SIG-M5 treated with dmso at 0.1 percent for 504 hours (cell line): Measurements from ENCODE around the gene ZG16B.
A peak's percentile ranks its signal among the peaks of the same experiment; 100 is the strongest.

Source experiments
- DNase-seq: peaks from one replicate; lab custom pipeline; 2025; ENCODE audit not compliant: unreplicated experiment; lab: John Stamatoyannopoulos, UW

Gene ZG16B

DNA sequence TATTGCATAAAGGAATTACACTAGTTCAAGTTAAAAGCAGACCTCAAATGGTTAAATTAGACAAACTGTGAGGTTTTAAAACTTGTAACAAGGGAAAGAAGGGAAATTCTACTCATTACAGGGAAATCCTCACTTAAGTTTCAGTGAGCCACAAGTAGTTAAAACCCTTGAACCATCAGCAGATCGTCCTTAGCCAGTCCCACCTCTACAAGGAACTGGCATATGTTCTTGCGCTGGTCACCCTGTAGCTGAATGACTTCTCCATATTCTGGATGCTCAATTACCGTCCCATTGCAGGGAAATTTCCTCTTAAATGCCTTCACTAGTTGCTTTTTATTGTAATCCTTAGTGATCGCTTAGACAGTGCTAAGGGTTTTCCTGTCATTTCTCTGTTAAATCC is 7.6 kb upstream of the ZG16B start:
- DNase-seq, result no peak

DNA sequence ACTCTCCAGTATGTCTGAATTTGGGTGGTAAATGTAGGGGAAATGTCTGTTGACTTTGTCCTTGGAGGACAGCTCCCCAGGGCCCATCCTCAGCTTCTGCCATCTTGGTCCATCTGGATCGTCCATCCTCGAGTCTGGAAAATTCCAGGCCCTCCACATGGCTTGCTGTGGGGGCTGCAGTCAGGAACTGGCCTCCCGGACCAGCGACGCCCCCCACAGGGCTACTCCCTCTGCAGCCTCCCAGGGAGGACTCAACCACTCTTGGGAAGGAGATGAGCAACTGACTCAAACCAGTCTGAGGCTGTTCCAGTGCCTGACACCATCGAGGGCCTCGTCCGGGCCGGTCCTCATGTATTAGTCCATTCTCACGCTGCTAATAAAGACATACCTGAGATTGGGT is 5.5 kb upstream of the ZG16B start:
- no peak for DNase-seq

DNA sequence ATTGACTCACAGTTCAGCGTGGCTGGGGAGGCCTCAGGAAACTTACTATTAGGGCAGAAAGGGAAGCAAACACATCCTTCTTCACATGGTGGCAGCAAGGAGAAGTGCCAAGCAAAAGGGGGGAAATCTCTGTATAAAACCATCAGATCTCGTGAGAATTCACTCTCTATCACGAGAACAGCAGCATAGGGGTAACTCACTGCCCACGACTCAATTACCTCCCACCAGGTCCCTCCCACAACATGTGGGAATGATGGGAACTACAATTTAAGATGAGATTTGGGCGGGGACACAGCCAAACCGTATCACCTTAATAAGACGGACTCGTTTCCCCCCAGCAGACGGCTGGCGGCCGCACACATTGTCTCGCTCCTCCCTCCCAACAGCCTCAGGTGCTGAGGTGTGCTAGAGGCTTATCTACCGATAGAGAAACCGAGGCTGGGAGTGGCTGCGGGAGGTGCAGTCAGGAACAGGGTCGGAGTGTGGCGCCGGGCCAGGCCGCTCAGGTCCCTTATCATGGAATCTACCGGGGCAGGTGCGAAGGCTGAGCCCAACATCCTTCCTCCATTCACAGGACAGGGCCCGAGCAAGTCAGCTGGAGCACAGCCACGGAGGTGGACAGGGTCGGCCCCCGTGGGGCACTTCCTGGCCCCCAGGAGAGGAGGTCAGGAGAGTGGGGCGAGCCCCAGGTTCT is 4.9 kb upstream of the ZG16B start:
- no peak for DNase-seq

DNA sequence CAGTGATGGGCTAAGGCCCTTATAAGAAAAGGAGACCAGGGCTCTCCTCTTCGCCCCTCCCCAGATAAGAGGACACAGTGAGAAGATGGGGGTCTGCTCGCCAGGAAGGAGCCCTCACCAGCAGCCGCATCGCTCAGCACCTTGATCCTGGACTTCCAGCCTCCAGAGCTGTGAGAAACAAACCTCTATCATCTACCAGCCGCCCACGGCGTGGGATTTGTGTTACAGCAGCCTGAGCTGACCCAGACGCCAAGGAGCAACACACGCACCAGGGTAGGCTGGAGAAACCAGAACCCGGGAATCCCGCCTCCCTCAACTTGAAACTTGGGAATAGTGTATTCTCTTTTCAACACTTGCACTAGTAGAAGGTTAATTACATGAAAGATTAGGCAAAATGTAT is 4.2 kb upstream of the ZG16B start:
- DNase-seq, result no peak

DNA sequence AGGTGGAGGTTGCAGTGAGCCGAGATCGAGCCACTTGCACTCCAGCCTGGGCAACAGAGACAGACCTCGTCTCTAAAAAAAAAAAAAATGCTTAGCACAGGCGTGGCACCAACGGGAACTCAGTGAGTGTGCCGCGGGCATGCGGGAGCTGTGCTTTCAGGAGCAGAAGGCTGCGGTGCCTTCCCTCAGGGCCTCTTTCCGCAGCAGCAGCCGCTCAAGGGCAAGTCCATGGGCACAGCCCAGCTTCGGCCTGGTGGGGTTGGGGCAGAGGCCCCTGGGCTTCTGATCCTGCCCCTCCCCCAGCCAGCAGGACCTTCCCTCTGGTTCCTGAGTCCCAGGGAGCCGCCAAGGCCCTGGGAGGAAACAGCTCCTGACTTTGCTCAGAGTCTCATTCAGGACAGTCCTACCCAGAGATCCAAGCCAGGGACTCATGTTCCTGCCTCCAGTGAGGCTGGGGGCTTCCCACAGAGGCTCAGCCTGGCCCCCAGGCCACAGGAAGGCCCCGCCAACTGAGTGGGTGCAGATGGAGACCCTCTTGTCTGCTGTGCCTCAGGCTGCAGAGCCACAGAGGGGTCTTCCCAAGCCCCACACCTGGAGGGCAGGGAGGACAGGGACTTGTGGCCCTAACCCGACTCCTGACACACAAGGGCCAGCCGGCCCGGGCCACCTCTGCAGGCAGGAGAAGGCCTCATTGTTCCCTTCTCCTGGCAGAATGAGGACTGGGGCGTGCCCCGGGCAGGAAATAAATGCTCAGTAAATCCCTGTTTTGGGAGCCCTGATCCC is 3.3 kb upstream of the ZG16B start:
- no peak for DNase-seq

DNA sequence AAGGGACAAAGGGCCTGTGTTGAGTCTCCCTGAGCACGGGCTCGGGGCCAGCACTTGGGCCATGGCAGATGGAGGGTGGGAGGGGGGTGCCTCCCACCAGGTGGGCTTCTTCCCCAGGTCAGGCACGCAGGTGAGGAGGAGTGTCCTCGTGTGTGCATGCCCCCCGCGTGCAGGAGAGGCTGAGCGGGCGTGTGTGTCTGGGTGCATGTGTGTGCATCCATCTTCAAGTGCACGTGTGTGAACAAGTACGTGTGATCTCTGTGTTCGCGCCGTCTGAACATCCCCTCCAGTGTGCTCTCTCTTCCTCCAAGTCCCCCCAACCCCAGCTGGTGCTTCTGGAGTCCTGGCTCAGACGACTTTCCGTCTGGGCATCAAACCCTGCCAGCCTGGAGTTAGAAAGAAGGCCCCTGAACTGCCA is 2.7 kb upstream of the ZG16B start:
- DNase-seq, result no peak

DNA sequence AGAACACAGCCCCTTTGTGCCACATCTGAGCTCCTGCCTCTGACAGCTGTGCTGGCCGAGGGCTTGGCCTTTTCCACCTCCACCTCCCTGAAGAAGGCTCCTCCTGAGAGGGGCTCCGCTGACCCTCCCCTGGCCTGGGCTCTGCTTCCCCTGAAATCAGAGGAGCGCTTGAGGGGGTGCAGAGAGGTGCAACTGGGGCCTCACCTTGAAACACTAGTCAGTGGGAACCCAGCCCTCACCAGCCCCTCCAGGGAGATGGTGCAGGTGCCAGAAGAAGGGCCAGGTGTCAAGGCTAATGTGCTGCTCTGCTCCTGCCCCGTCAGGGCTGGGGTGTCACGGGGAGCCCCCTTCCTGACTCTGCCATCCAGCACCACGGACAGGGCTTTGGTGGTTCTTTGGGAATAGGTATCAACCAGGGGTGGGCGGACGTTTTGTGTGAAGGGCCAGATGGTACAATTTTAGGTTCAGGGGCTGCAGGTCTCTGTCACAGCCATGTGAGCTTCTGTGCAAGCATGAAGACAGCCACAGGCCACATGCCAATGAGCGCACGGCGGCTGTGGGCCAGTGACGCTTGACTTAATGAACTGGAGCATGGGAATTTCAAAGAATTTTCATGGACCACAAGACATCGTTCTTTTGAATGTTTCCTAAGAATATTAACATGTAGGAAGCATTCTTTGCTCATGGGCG is 2.1 kb upstream of the ZG16B start:
- no peak for DNase-seq

DNA sequence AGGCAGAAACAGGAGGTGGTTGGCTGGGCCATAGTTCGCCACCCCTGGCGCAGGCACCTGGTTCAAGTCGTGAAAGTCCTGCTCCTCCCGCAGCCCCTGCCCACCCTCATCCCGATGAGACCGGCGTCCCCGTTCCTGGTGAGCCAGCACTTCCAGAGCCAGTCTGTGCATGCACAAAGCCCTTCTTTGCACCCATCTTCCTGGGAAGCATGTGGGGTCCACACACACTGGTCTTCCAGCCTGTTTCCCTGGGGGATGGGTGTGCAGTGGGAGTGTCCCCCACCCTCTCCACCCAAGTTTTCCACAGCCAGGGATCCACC is 1.6 kb upstream of the ZG16B start:
- DNase-seq, result no peak

DNA sequence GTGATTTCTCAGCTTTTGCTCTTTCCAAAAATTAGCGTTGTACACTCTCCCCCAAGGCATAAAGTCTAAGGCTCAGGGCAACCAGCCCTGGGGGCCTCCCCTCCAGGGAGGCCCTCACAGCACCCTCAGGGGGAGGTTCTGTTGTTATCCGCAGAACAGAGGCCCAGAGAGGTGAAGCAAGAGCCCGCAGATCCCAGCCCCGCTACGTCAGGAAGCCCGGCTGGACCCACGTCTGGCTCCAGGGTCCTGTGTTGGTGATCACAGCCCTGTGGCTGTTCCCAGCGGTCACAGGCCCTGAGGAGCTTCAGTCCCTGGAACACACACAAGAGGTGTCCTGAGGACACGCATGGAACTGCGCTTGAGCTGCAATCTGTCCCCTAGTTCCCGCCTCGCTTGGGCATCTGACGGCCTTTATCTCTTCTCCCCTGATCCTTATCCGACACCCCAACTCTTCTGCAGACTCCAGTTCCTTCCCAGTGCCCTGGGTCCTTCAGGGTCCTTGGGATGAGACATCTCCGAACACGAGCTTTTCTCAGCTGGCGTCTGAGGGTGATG is 1.1 kb upstream of the ZG16B start:
- no peak for DNase-seq

DNA sequence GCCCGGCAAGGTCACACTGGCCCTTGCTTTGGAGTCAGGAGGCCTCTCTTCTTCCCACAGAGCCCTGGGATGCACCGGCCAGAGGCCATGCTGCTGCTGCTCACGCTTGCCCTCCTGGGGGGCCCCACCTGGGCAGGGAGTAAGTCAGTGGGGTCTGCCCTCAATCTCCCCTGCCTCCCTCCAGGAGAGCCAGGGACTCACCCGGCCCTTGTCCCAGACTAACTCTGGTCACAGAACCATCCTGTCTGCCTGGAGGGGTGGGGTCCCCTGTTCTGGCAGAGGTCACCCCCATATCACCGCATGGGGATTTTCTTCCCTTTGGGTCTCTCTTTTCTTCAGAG is 222 bp downstream of the ZG16B start:
- no peak for DNase-seq

DNA sequence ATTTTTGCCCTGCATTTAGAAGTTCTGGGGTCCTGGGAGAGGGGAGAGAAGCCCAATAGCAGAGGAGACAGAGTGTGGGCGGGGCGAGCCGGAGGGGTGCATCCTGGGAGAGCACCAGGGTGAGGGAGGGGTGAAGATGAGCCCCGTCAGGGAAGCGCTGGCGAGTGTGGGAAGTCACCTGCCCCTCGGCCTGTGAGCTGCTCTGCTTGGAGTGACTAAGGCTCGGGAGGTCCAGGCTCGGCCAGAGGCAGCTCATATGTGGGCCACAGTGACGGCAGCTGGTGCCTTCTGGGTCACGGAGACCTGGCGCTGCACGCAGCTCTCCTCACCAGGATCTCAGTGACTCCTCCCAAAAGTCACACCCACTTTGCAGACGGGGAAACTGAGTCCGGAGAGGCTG is 1.1 kb downstream of the ZG16B start:
- no peak for DNase-seq

DNA sequence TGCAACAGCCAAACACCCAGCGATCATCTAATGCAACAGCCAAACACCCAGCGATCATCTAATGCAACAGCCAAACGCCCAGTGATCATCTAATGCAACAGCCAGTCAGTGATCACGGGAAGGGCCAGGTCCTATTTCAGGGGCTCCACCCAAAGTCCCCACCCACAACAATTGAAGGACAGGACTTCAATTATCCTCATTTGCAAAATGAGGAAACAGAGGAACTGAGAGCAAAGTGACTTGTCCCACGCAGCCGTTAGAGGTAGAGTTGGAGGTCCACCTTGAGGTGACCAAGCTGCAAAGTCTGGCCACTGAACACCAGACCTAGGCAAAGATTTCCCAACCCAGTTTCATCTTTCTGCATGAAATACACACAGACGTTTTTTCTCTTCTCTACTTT is 3.7 kb downstream of the ZG16B start:
- no peak for DNase-seq

DNA sequence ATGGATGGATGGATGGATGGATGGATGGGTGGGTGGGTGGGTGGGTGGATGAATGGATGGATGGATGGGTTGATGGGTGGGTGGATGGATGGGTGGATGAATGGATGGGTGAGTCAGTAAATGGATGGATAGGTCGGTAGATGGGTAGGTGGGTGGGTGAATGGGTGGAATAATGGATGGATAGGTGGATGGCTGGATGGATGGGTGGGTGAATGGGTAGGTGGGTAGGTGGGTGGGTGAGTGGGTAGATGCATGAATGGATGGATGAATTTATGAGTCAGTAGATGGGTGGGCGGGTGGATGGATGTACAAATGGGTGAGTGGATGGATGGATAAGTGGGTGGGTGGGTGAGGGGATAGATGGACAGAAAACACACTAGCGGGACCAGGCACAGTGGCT is 4.9 kb downstream of the ZG16B start:
- no peak for DNase-seq

DNA sequence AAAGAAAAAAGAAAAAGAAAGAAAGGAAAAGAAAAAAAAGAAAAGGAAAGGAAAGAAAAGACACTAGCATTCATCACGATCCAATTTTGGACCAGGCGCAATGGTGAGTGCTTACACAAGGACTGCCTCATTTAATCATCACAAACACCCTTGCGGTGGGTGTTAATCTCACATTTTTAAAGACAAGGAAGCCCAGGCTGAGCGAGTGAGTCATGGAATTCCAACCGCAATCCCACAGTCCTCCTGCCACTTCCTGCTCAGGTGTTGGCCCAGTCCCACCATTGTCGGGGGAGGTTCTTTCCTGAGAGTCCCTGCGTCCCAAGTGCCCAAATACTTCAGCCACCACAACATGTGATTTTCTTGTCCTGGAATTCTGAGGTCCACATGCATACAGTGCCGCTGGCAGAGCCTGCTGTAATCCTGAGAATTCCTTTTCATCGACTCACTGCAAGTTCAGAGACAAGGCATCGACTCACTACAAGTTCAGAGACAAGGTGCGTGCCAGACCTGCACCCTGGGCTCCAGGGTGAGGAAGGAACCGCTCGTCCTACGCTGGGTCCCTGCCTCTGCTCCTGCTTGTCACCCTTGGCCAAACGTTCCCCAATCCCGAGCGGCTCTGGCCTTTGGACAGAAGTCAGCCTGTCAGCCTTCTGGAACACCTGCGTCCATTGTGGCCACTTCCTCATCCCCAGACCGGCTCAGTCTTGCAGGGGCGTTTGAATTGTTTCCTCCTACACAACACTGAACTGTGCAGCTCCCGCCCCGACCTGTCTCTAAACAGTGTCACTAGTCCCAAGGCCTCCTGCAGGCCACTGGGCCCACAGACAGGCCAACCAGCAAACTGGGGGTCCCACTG is 5.8 kb downstream of the ZG16B start:
- no peak for DNase-seq

DNA sequence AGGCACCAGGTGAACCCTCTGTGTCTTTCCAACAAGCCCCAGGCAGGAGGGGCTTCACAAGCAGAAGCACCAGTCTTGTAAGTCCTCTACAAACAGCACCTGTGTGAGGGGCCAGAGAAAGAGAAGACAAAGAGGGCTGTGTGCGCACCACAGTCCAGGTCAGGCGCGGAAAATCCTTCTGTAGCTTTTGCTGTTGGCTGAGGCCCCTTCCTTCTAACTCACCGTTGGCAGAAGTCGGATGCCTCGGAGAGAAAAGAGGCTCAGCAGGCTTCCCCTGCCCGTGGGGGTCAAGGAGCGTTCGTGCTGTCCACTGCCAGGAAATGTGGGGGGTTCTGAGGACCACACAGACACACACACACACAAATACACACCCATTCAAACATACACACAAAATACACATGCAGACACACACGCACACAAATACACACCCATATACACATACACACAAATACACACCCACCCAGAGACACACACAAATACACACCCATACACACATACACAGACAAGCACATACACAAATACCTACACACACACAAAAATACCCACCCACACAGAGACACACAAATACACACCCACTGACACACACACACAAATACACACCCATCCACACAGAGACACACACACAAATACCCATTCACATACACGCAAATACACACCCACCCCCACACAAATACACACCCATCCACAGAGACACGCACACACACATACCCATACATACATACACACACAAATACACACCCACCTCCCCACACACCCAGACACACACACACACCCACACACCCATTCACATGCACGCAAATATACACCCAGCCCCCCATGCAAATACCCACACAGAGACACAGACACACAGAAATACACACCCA is 6.8 kb downstream of the ZG16B start:
- DNase-seq, result no peak

DNA sequence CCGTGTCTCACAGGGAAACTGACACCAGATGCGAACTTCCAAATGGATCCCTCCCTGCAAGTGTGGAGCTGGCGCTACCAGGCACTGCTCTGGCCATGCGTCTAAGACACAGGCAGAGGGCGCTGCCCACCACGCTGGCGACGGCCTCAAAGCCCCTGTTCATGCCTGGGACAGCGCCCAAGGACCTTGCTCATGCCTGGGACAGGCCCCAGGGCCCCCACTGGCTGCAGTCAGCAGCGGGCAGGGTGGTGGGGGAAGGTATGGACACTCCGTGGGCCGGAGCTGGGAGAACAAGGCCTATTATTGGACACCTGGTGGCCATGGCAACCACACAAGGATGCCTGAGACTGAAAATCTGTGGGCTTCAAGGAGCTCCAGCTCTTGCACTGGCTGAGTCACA is 8.8 kb downstream of the ZG16B start:
- peak; percentile 36 for DNase-seq

DNA sequence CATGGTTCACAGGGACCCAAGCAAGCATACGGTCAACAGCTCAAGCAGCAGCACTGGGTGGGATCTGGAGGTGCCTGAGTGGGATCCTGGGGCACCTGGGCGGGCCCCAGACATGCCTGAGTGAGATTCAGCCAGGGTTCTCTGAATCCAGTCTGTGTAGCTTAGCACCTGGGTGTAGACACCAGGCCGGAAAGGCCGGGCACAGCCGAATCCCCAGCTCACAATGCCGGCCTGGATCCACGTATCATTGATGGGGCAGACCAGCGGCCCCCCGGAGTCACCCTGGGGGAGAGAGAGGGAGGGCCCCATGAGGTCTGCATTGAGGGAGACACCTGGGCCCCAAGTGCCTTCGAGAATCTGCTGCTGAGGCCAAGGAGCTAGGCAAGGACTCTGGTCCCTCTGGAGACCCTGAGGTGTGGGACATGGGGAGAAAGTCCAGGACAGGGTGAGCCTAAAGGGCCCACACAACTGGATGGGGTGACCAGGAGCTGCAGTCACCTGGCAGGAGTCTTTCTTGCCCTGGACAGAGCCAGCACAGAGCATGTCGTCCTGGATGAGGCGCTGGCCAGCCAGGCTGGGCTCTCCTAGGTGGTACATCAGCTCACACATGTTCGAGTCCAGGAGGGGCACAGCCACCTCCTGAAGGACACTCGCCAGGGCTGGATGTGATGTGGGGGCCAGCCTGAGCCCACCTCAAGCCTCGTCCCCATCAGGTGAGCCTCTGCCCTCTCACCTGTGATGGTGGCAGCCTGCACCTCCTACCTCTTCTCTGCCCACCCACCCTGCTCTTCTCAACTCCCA is 9.7 kb downstream of the ZG16B start:
- DNase-seq, result no peak

DNA sequence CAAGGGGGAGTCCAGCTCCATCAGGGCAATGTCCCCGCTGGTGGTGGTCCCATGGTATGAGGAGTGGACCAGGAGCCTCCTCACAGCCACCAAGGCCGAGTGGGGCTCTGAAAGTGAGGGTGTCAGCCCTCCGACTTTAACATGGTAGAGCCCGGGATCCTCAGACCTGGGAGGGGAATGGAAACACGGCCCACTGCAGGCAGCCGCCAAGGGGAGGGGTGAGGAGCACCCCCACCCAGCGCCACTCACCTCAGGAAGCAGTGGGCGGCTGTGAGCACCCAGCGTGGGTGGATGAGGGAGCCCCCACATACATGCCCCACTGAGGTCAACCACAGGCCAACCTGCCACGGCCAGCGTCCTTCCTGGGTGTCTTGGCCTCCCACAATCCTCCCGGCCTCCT is 10.8 kb downstream of the ZG16B start:
- no peak for DNase-seq

DNA sequence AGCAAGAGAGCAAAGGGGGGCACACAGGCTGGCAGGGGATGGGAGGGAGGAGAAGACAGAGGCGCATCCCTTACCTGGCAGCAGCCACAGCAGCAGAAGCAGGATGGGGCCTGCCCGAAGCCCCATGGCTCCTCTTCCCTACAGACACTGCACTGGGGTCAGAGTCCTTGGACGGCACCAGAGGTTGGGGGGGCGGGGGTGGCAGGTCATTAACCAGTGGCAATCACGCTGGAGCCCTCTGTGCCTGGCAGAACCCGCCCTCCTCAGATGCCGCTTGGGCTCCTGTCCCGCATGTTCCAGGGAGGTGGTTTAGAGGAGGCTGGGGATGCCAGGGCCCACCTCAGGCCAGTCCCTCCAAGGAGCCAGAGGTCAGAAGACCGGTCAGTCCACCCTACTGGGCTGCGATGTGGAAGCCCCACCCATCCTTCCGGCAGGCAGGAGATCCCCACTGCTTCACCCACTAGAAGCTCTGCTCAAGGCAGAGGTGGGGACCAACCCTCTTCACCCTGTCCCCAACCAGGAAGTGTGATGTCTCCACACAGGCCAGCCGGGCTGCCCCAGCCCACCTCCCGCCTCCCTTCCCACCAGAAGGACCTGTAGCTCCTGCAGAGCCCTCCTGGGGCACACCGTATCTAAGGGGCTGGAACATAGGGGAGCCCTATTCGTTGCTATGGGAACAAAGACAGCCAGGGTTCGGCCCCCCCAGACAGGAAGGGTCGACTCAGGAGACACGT is 11.7 kb downstream of the ZG16B start:
- DNase-seq, result no peak
